Stimulated activated CD4-positive, alpha-beta T cell treated with anti-CD3 and anti-CD28 coated beads, Interleukin-4, amount 100 ng/mL, for 1 hour (primary cell): ENCODE results near the gene RFWD3.

Experiments
- DNase-seq: peaks from one replicate; pipeline ENCODE4 v3.0.0-alpha.2; 2020

The RFWD3 gene

GRCh38 chr16:74622005-74622404 lies 44.7 kb downstream of the RFWD3 start:
- no peak for DNase-seq

GRCh38 chr16:74617206-74617788 lies 49.4 kb downstream of the RFWD3 start:
- no peak for DNase-seq

- no peak for DNase-seq
Measured at GRCh38 chr16:74611721-74612120, 55.0 kb downstream of the RFWD3 start.

GRCh38 chr16:74608944-74609343 lies 57.7 kb downstream of the RFWD3 start:
- DNase-seq, result no peak

- DNase-seq, result no peak
Measured at GRCh38 chr16:74608381-74608780, 58.3 kb downstream of the RFWD3 start.

- no peak for DNase-seq
Measured at GRCh38 chr16:74607962-74608356, 58.7 kb downstream of the RFWD3 start.

- no peak for DNase-seq
Measured at GRCh38 chr16:74607310-74607961, 59.2 kb downstream of the RFWD3 start.

GRCh38 chr16:74606521-74607309 lies 60.0 kb downstream of the RFWD3 start, which contains the start of gene GLG1:
TSS of gene GLG1 (minus strand) at chr16:74607114. CDS start at chr16:74607094, 20 bp downstream.
- peak; percentile 92 for DNase-seq

GRCh38 chr16:74605746-74606520 lies 60.7 kb downstream of the RFWD3 start:
- DNase-seq, result no peak

GRCh38 chr16:74605332-74605731 lies 61.3 kb downstream of the RFWD3 start:
- DNase-seq, result no peak

- no peak for DNase-seq
Measured at GRCh38 chr16:74603848-74604247, 62.8 kb downstream of the RFWD3 start.

- DNase-seq, result peak; percentile 35
Measured at GRCh38 chr16:74601126-74601871, 65.4 kb downstream of the RFWD3 start.

GRCh38 chr16:74596586-74596985 lies 70.1 kb downstream of the RFWD3 start:
- DNase-seq, result no peak

- DNase-seq, result no peak
Measured at GRCh38 chr16:74592847-74593246, 73.8 kb downstream of the RFWD3 start.

GRCh38 chr16:74591876-74592650 lies 74.6 kb downstream of the RFWD3 start:
- DNase-seq, result no peak

- no peak for DNase-seq
Measured at GRCh38 chr16:74586948-74587347, 79.7 kb downstream of the RFWD3 start.

GRCh38 chr16:74585846-74586443 lies 80.7 kb downstream of the RFWD3 start:
- DNase-seq, result no peak

GRCh38 chr16:74583926-74584666 lies 82.6 kb downstream of the RFWD3 start:
- no peak for DNase-seq

GRCh38 chr16:74582970-74583369 lies 83.7 kb downstream of the RFWD3 start:
- no peak for DNase-seq

GRCh38 chr16:74580833-74581232 lies 85.8 kb downstream of the RFWD3 start:
- no peak for DNase-seq
